Measurements from ENCODE around the gene PKDCC. TPM values are rescaled to one million over a fixed set of nuclear protein-coding genes. Genes with fewer than 3 reads are reported as not detected.

The PKDCC gene
- total RNA-seq, 1 donor from 2014 or later, result 959 TPM

- TF ChIP-seq CTCF (IDR thresholded peaks at IDR 0.05; ENCODE audit: partially characterized antibody, unreplicated experiment), result no peak
- Mint-ChIP-seq H3K4me3 (ENCODE audit: unreplicated experiment) (no peak overlapping the region), H3K27me3 (ENCODE audit: unreplicated experiment) (peaks cover 3% of the 10 kb centered on the region)
Observed at GRCh38 chr2:42104621-42105020, 56.8 kb downstream of the PKDCC start.

GRCh38 chr2:42105330-42106256 is 57.8 kb downstream of the PKDCC start:
- no peaks in the 10 kb centered on the region for H3K27me3 Mint-ChIP-seq (ENCODE audit: unreplicated experiment)
- H3K27ac Mint-ChIP-seq (ENCODE audit: unreplicated experiment), result no peak overlapping the region
- H3K4me3 Mint-ChIP-seq (ENCODE audit: unreplicated experiment), result no peak overlapping the region
- peaks cover 4% of the 10 kb centered on the region for H3K9me3 Mint-ChIP-seq (ENCODE audit: unreplicated experiment)
- peaks cover 7% of the 10 kb centered on the region for H3K4me1 Mint-ChIP-seq (ENCODE audit: low read depth, unreplicated experiment)
- no peaks in the 10 kb centered on the region for H3K36me3 Mint-ChIP-seq (ENCODE audit: unreplicated experiment)
- no peak for TF ChIP-seq CTCF (IDR thresholded peaks at IDR 0.05; ENCODE audit: partially characterized antibody, unreplicated experiment)
- no peak for DNase-seq

More at GRCh38 chr2:42104621-42105020, 56.8 kb downstream of the PKDCC start:
- Mint-ChIP-seq H3K9me3 (ENCODE audit: unreplicated experiment) (peaks cover 5% of the 10 kb centered on the region), H3K27ac (ENCODE audit: unreplicated experiment) (no peak overlapping the region), H3K36me3 (ENCODE audit: unreplicated experiment) (no peaks in the 10 kb centered on the region), H3K4me1 (ENCODE audit: low read depth, unreplicated experiment) (peaks cover 7% of the 10 kb centered on the region)
- DNase-seq, result no peak

- Mint-ChIP-seq H3K27ac (ENCODE audit: unreplicated experiment) (no peak overlapping the region), H3K9me3 (ENCODE audit: unreplicated experiment) (peaks cover 4% of the 10 kb centered on the region), H3K27me3 (ENCODE audit: unreplicated experiment) (no peaks in the 10 kb centered on the region), H3K36me3 (ENCODE audit: unreplicated experiment) (no peaks in the 10 kb centered on the region), H3K4me1 (ENCODE audit: low read depth, unreplicated experiment) (peaks cover 7% of the 10 kb centered on the region), H3K4me3 (ENCODE audit: unreplicated experiment) (no peak overlapping the region)
- TF ChIP-seq CTCF (IDR thresholded peaks at IDR 0.05; ENCODE audit: partially characterized antibody, unreplicated experiment), result no peak
- no peak for DNase-seq
Observed at GRCh38 chr2:42106257-42106816, 58.5 kb downstream of the PKDCC start.

- no peak for TF ChIP-seq CTCF (IDR thresholded peaks at IDR 0.05; ENCODE audit: partially characterized antibody, unreplicated experiment)
- Mint-ChIP-seq H3K9me3 (ENCODE audit: unreplicated experiment) (no peaks in the 10 kb centered on the region), H3K36me3 (ENCODE audit: unreplicated experiment) (no peaks in the 10 kb centered on the region), H3K4me1 (ENCODE audit: low read depth, unreplicated experiment) (peaks cover 2% of the 10 kb centered on the region), H3K27ac (ENCODE audit: unreplicated experiment) (no peak overlapping the region), H3K4me3 (ENCODE audit: unreplicated experiment) (no peak overlapping the region), H3K27me3 (ENCODE audit: unreplicated experiment) (no peaks in the 10 kb centered on the region)
- DNase-seq, result no peak
Observed at GRCh38 chr2:42107249-42108042, 59.6 kb downstream of the PKDCC start.

Other genes with a start within 250 kb of the PKDCC start
- 50.8 TPM for gene EML4, start 121.3 kb downstream of the PKDCC start, total RNA-seq (ENCODE audit: unreplicated experiment)